MM.1S (cell line): ENCODE data around the gene ZG16B.

Experiments
- CTCF ChIP-seq: fragments of 300-600 bp; sonication (generic); IDR thresholded peaks from 2 replicates; pipeline ENCODE4 v1.5.1; 2016; ENCODE audit warnings: antibody characterized with exemption, low read length, mixed read lengths
- EZH2 ChIP-seq: fragments of 300-600 bp; sonication (generic); optimal IDR thresholded peaks from 2 replicates; pipeline ENCODE3; 2017; ENCODE audit warnings: low read depth, mild to moderate bottlenecking, antibody characterized with exemption, low read length, mixed read lengths

- TF ChIP-seq CTCF: no peak
- TF ChIP-seq EZH2: no peak
Measured at GRCh38 chr16:2856061-2856670, 26.1 kb downstream of the ZG16B start.
